ENCODE measurements around the gene SLC19A2. TPM values are rescaled to one million over a fixed set of nuclear protein-coding genes. Genes with fewer than 3 reads are reported as not detected.

SLC19A2 gene
- total RNA-seq, 1 experiment from 2014 or later = 10.1 TPM

GRCh38 chr1:169421309-169421708, 64.4 kb downstream of the SLC19A2 start:
- H3K27ac ChIP-seq (ENCODE audit: low read depth, low read length) = no peak overlapping the region

GRCh38 chr1:169414952-169415351, 70.8 kb downstream of the SLC19A2 start:
- Histone ChIP-seq H3K36me3 (ENCODE audit: control insufficient read depth in 1 of 2, insufficient read depth in 2 of 2, low read length in 2 of 2) (no peaks in the 10 kb centered on the region), H3K9ac (ENCODE audit: low read length) (no peak overlapping the region), H2AFZ (ENCODE audit: low read depth, low read length, poor library complexity, severe bottlenecking) (no peak overlapping the region), H3K4me3 (replicated peaks in 1 of 2; ENCODE audit: low read depth in 1 of 2, low read length in 2 of 2) (no peak overlapping the region), H3K79me2 (ENCODE audit: insufficient read depth, low read length) (no peaks in the 10 kb centered on the region), H3K9me3 (ENCODE audit: control insufficient read depth in 1 of 2, insufficient read depth in 1 of 2, low read depth in 1 of 2, low read length in 2 of 2) (no peaks in the 10 kb centered on the region), H3K27me3 (ENCODE audit: insufficient read depth, low read length) (no peaks in the 10 kb centered on the region), H3K9me2 (ENCODE audit: insufficient read depth) (no peaks in the 10 kb centered on the region), H4K20me1 (ENCODE audit: insufficient read depth) (no peaks in the 10 kb centered on the region), H3K27ac (ENCODE audit: low read depth, low read length) (no peak overlapping the region), H3K4me1 (ENCODE audit: control insufficient read depth in 1 of 2, insufficient read depth in 2 of 2, low read length in 2 of 2) (no peaks in the 10 kb centered on the region), H3K4me2 (ENCODE audit: low read length) (no peak overlapping the region)
- ATAC-seq (no peak), DNase-seq (ENCODE audit: low read depth, low spot score) (no peak)
- BruUV-seq (replicated peaks) = no TSS peak
- CTCF ChIA-PET = no interaction called here
- RAD21 ChIA-PET (ENCODE audit: low non-redundant PET in 1 of 2, low total read pairs in 2 of 2, uncharacterized antibody in 2 of 2, unreplicated experiment in 2 of 2) = no interaction called here
- POLR2A ChIA-PET = no interaction called here
- intact Hi-C loops (cut with micrococcal nuclease) = no loop called here
- no peak for TF ChIP-seq TCF7L2 (IDR thresholded peaks at IDR 0.05; ENCODE audit: borderline replicate concordance, extremely low read depth, insufficient read depth, insufficient read length)
- TF ChIP-seq MAX (IDR thresholded peaks at IDR 0.05) = no peak
- TF ChIP-seq POLR2AphosphoS5 (IDR thresholded peaks at IDR 0.05; ENCODE audit: low read depth, low read length) = no peak
- TF ChIP-seq ATF3 (IDR thresholded peaks at IDR 0.05) = no peak
- no peak for TF ChIP-seq ZBTB33 (IDR thresholded peaks at IDR 0.05; ENCODE audit: extremely low read depth, insufficient replicate concordance, low read length)
- TF ChIP-seq ELF1 (IDR thresholded peaks at IDR 0.05; ENCODE audit: borderline replicate concordance, low read depth) = no peak

More at GRCh38 chr1:169421309-169421708, 64.4 kb downstream of the SLC19A2 start:
- Histone ChIP-seq H3K4me3 (replicated peaks in 1 of 2; ENCODE audit: low read depth in 1 of 2, low read length in 2 of 2) (no peak overlapping the region), H2AFZ (ENCODE audit: low read depth, low read length, poor library complexity, severe bottlenecking) (no peak overlapping the region), H3K4me1 (ENCODE audit: control insufficient read depth in 1 of 2, insufficient read depth in 2 of 2, low read length in 2 of 2) (no peaks in the 10 kb centered on the region), H3K36me3 (ENCODE audit: control insufficient read depth in 1 of 2, insufficient read depth in 2 of 2, low read length in 2 of 2) (no peaks in the 10 kb centered on the region), H3K9me2 (ENCODE audit: insufficient read depth) (no peaks in the 10 kb centered on the region), H3K9me3 (ENCODE audit: control insufficient read depth in 1 of 2, insufficient read depth in 1 of 2, low read depth in 1 of 2, low read length in 2 of 2) (no peaks in the 10 kb centered on the region), H3K79me2 (ENCODE audit: insufficient read depth, low read length) (no peaks in the 10 kb centered on the region), H3K4me2 (ENCODE audit: low read length) (no peak overlapping the region), H3K9ac (ENCODE audit: low read length) (no peak overlapping the region), H4K20me1 (ENCODE audit: insufficient read depth) (no peaks in the 10 kb centered on the region), H3K27me3 (ENCODE audit: insufficient read depth, low read length) (no peaks in the 10 kb centered on the region)
- BruUV-seq (replicated peaks) = no TSS peak
- ChIA-PET RAD21 (ENCODE audit: low non-redundant PET in 1 of 2, low total read pairs in 2 of 2, uncharacterized antibody in 2 of 2, unreplicated experiment in 2 of 2) (no interaction called here), POLR2A (no interaction called here), CTCF (no interaction called here)
- TF ChIP-seq CBX3 (IDR thresholded peaks at IDR 0.05; ENCODE audit: low read depth) (no peak), SP1 (IDR thresholded peaks at IDR 0.05; ENCODE audit: low read depth) (no peak)
- DNase-seq (ENCODE audit: low read depth, low spot score) = no peak
- ATAC-seq = no peak
- intact Hi-C loops (cut with micrococcal nuclease) = no loop called here

Other genes with a start within 250 kb of the SLC19A2 start
- gene NME7, start 118.1 kb downstream of the SLC19A2 start, total RNA-seq (2021; ENCODE audit: unreplicated experiment) = 21.8 TPM
- gene BLZF1, start 117.7 kb downstream of the SLC19A2 start, total RNA-seq (2021; ENCODE audit: unreplicated experiment) = 19.6 TPM
- not detected for gene CCDC181, start 58.5 kb downstream of the SLC19A2 start, total RNA-seq (2021; ENCODE audit: unreplicated experiment)
- 0.37 TPM for gene F5, start 100.5 kb upstream of the SLC19A2 start, total RNA-seq (2021; ENCODE audit: unreplicated experiment)
- not detected for gene SELP, start 144.2 kb upstream of the SLC19A2 start, total RNA-seq (2021; ENCODE audit: unreplicated experiment)
- gene SELL, start 225.7 kb upstream of the SLC19A2 start, total RNA-seq (2021; ENCODE audit: unreplicated experiment) = 4.1 TPM
- gene SELE, start 248.1 kb upstream of the SLC19A2 start, total RNA-seq (2021; ENCODE audit: unreplicated experiment) = not detected